ENCODE measurements around the gene NIPSNAP2. TPM values are rescaled to one million over a fixed set of nuclear protein-coding genes. Genes with fewer than 3 reads are reported as not detected.
"Not testable (repeated sequence)": the region's sequence is repeated elsewhere in the genome, so short reads cannot be mapped to it uniquely, and the experiment has no call there.

Gene NIPSNAP2
- total RNA-seq, 2 experiments from 2014 or later: 35.4 to 38.6 TPM

GRCh38 chr7:56032578-56032977 is 68.2 kb downstream of the NIPSNAP2 start:
- H3K27ac Mint-ChIP-seq; DNase-seq; POLR2A ChIA-PET; H3K36me3 Mint-ChIP-seq (ENCODE audit: low read depth); H3K9me3 Mint-ChIP-seq; H3K27me3 Mint-ChIP-seq: not testable (repeated sequence)
- CTCF ChIA-PET: interaction anchor here (0.7 kb wide), 1 partner anchor 13 kb away, joined by 3 read pairs; no protein-coding TSS in a partner anchor
- Mint-ChIP-seq H3K4me3 (peak overlapping the region; percentile 22), H3K4me1 (peaks cover 16% of the 10 kb centered on the region)

- Mint-ChIP-seq H3K4me1 (peaks cover 16% of the 10 kb centered on the region), H3K27ac (peak overlapping the region; percentile 82), H3K36me3 (ENCODE audit: low read depth) (no peaks in the 10 kb centered on the region), H3K4me3 (peak overlapping the region; percentile 77), H3K9me3 (no peaks in the 10 kb centered on the region), H3K27me3 (no peaks in the 10 kb centered on the region)
- ChIA-PET CTCF (interaction anchor here (0.6 to 1.3 kb wide), 4 partner anchors 28 to 73 kb away, joined by 3 to 5 read pairs (median 4); partner anchors contain the start of gene SUMF2), POLR2A (no interaction called here)
- peak; percentile 84 for DNase-seq
Observed at GRCh38 chr7:56033671-56034432, 69.5 kb downstream of the NIPSNAP2 start.

- Mint-ChIP-seq H3K27ac (no peak overlapping the region), H3K36me3 (ENCODE audit: low read depth) (no peaks in the 10 kb centered on the region), H3K9me3 (no peaks in the 10 kb centered on the region), H3K27me3 (no peaks in the 10 kb centered on the region), H3K4me3 (no peak overlapping the region), H3K4me1 (peaks cover 2% of the 10 kb centered on the region)
- DNase-seq: no peak
- POLR2A ChIA-PET: no interaction called here
- CTCF ChIA-PET: interaction anchor here (1.2 kb wide), 1 partner anchor 18 kb away, joined by 3 read pairs; no protein-coding TSS in a partner anchor
Observed at GRCh38 chr7:56040730-56041129, 76.3 kb downstream of the NIPSNAP2 start.

- DNase-seq; H3K27ac Mint-ChIP-seq; H3K36me3 Mint-ChIP-seq (ENCODE audit: low read depth); POLR2A ChIA-PET; H3K27me3 Mint-ChIP-seq; H3K4me3 Mint-ChIP-seq; H3K9me3 Mint-ChIP-seq: not testable (repeated sequence)
- peaks cover 18% of the 10 kb centered on the region for H3K4me1 Mint-ChIP-seq
- CTCF ChIA-PET: interaction anchor here (1.2 to 1.7 kb wide), 2 partner anchors 13 to 17 kb away, joined by 3 to 4 read pairs; no protein-coding TSS in a partner anchor
Observed at GRCh38 chr7:56045758-56046157, 81.4 kb downstream of the NIPSNAP2 start.

GRCh38 chr7:56046721-56047445 is 82.5 kb downstream of the NIPSNAP2 start:
- Mint-ChIP-seq H3K36me3 (ENCODE audit: low read depth) (no peaks in the 10 kb centered on the region), H3K4me3 (no peak overlapping the region), H3K4me1 (peaks cover 18% of the 10 kb centered on the region), H3K27ac (no peak overlapping the region), H3K27me3 (no peaks in the 10 kb centered on the region), H3K9me3 (no peaks in the 10 kb centered on the region)
- POLR2A ChIA-PET: interaction anchor here (0.6 kb wide), 1 partner anchor 512 kb away, joined by 3 read pairs; no protein-coding TSS in a partner anchor
- DNase-seq: no peak
- CTCF ChIA-PET: interaction anchor here (0.6 kb wide), 2 partner anchors 24 to 89 kb away, joined by 3 to 4 read pairs; no protein-coding TSS in a partner anchor

- H3K27ac Mint-ChIP-seq; H3K4me3 Mint-ChIP-seq; H3K36me3 Mint-ChIP-seq (ENCODE audit: low read depth); H3K9me3 Mint-ChIP-seq; H3K27me3 Mint-ChIP-seq; DNase-seq: not testable (repeated sequence)
- CTCF ChIA-PET: interaction anchor here (0.6 kb wide), 2 partner anchors 24 to 89 kb away, joined by 3 to 4 read pairs; no protein-coding TSS in a partner anchor
- H3K4me1 Mint-ChIP-seq: peaks cover 21% of the 10 kb centered on the region
- POLR2A ChIA-PET: interaction anchor here (0.6 kb wide), 1 partner anchor 513 kb away, joined by 3 read pairs; no protein-coding TSS in a partner anchor
Observed at GRCh38 chr7:56047446-56048116, 83.2 kb downstream of the NIPSNAP2 start.

GRCh38 chr7:56048245-56048644 is 83.9 kb downstream of the NIPSNAP2 start:
- H3K4me1 Mint-ChIP-seq: peaks cover 27% of the 10 kb centered on the region
- POLR2A ChIA-PET: no interaction called here
- H3K27me3 Mint-ChIP-seq: no peaks in the 10 kb centered on the region
- no peak for DNase-seq
- H3K27ac Mint-ChIP-seq: no peak overlapping the region
- H3K36me3 Mint-ChIP-seq (ENCODE audit: low read depth): peaks cover 7% of the 10 kb centered on the region
- H3K4me3 Mint-ChIP-seq: no peak overlapping the region
- CTCF ChIA-PET: no interaction called here
- H3K9me3 Mint-ChIP-seq: no peaks in the 10 kb centered on the region

GRCh38 chr7:56048763-56049162 is 84.4 kb downstream of the NIPSNAP2 start:
- POLR2A ChIA-PET, DNase-seq, H3K27ac Mint-ChIP-seq, H3K4me3 Mint-ChIP-seq, H3K27me3 Mint-ChIP-seq, H3K9me3 Mint-ChIP-seq: not testable (repeated sequence)
- Mint-ChIP-seq H3K36me3 (ENCODE audit: low read depth) (peaks cover 12% of the 10 kb centered on the region), H3K4me1 (peaks cover 31% of the 10 kb centered on the region)
- CTCF ChIA-PET: interaction anchor here (0.6 kb wide), 1 partner anchor 8 kb away, joined by 5 read pairs; no protein-coding TSS in a partner anchor

Other genes with a start within 250 kb of the NIPSNAP2 start
- gene SEPTIN14, start 101.8 kb upstream of the NIPSNAP2 start, total RNA-seq: not detected
- gene ZNF713, start 77.1 kb upstream of the NIPSNAP2 start, total RNA-seq: 1 to 10 TPM; 2.5 to 4.2 TPM
- gene MRPS17, start 12.7 kb upstream of the NIPSNAP2 start, total RNA-seq: 10 to 100 TPM; 11.8 to 14.9 TPM
- gene PSPH, start 86.9 kb downstream of the NIPSNAP2 start, total RNA-seq: 10 to 100 TPM in 1 of 2 experiments, 1 to 10 TPM in 1; 9.6 to 11.2 TPM
- gene CCT6A, start 87.2 kb downstream of the NIPSNAP2 start, total RNA-seq: 100 to 1,000 TPM; 116 to 123 TPM
- gene SUMF2, start 99.7 kb downstream of the NIPSNAP2 start, total RNA-seq: 100 to 1,000 TPM; 128 to 133 TPM
- gene PHKG1, start 128.4 kb downstream of the NIPSNAP2 start, total RNA-seq: 1 to 10 TPM; 1.0 to 2.5 TPM
- gene CHCHD2, start 141.9 kb downstream of the NIPSNAP2 start, total RNA-seq: 100 to 1,000 TPM; 375 to 407 TPM
- not detected for gene NUPR2, start 151.8 kb downstream of the NIPSNAP2 start, total RNA-seq